ENCODE results near the gene CACNA1E.

The CACNA1E gene

DNA sequence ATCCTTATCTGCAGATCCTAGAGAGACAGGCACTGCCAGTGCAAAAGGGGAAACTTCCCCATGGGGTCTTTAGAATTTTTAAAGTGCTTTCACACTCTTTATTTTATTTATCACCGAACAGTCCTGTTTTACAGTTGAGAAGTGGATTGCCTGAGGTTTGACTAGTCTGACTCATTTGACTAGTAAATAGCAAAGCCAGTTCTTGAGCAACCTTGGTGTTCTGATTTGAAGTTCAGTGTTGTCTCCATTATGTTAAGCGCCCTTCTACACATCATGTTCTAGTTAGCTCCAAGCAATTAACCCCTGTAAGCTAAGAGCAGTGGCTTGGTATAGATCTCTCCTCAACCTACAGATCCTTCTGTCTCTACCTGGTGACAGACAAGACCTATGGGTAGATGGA lies 262.9 kb downstream of the CACNA1E start:
- no peaks in the 10 kb centered on the region for H3K4me1 ChIP-seq (ENCODE audit: control insufficient read depth, low read depth, low read length)
- H3K23ac ChIP-seq (ENCODE audit: low read length): no peak overlapping the region
- H3K79me2 ChIP-seq (ENCODE audit: control insufficient read depth, insufficient read depth, low read length): no peaks in the 10 kb centered on the region
- no peak overlapping the region for H4K5ac ChIP-seq (ENCODE audit: low read length)
- no peak overlapping the region for H3K9ac ChIP-seq (ENCODE audit: low read length)
- no CpG with 5 or more reads among the region's 2 CpGs for WGBS (ENCODE audit: extremely low coverage, insufficient coverage, low lambda C conversion rate)
- H3K27me3 ChIP-seq (ENCODE audit: insufficient read depth, low read length, poor library complexity): no peaks in the 10 kb centered on the region
- DNase-seq: no peak
- H3K79me1 ChIP-seq (ENCODE audit: low read length): no peaks in the 10 kb centered on the region
- H3K18ac ChIP-seq (ENCODE audit: low read length): no peak overlapping the region
- no peak overlapping the region for H3K56ac ChIP-seq (ENCODE audit: low read length)
- H4K8ac ChIP-seq (ENCODE audit: low read depth, low read length): no peak overlapping the region
- no peak overlapping the region for H2BK5ac ChIP-seq (ENCODE audit: low read length)
- H2BK15ac ChIP-seq (replicated peaks; ENCODE audit: low read depth): no peak overlapping the region
- no peaks in the 10 kb centered on the region for H3K36me3 ChIP-seq (ENCODE audit: control insufficient read depth, insufficient read depth, low read length)
- no peak overlapping the region for H3K4me3 ChIP-seq (ENCODE audit: low read length)
- no peak overlapping the region for H3K4me2 ChIP-seq (ENCODE audit: low read length)
- H3K4ac ChIP-seq (ENCODE audit: low read depth, low read length): no peak overlapping the region
- no peak overlapping the region for H2AK5ac ChIP-seq (ENCODE audit: low read length)
- no peak overlapping the region for H2BK120ac ChIP-seq (ENCODE audit: low read depth, low read length)
- no peak overlapping the region for H3K27ac ChIP-seq (ENCODE audit: low read depth, low read length)

DNA sequence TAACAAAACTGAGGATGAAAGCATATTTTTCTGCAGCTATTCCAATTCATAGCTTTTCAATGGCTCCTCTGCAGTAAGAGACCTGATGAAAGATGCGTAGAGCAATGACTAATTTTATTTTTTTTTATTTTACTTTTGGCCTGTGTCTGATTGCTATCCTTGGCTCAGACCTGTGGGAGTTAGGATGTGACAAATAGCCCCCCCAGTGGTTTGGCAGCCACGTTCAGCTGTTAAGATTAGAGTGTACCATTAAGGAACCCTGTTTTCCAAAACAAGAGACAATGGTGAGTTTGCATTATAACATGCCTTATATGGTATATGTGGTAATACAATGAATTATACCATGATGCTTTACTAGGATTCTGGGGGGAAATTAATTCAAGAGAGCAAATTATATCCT lies 264.7 kb downstream of the CACNA1E start:
- WGBS (ENCODE audit: extremely low coverage, insufficient coverage, low lambda C conversion rate): no CpG with 5 or more reads among the region's 2 CpGs
- no peak overlapping the region for H3K27ac ChIP-seq (ENCODE audit: low read depth, low read length)
- no peak overlapping the region for H3K4me2 ChIP-seq (ENCODE audit: low read length)
- no peak overlapping the region for H3K4me3 ChIP-seq (ENCODE audit: low read length)
- no peak overlapping the region for H3K56ac ChIP-seq (ENCODE audit: low read length)
- no peaks in the 10 kb centered on the region for H3K79me2 ChIP-seq (ENCODE audit: control insufficient read depth, insufficient read depth, low read length)
- no peak overlapping the region for H2BK120ac ChIP-seq (ENCODE audit: low read depth, low read length)
- H4K8ac ChIP-seq (ENCODE audit: low read depth, low read length): no peak overlapping the region
- H3K18ac ChIP-seq (ENCODE audit: low read length): no peak overlapping the region
- H2BK5ac ChIP-seq (ENCODE audit: low read length): no peak overlapping the region
- H3K79me1 ChIP-seq (ENCODE audit: low read length): no peaks in the 10 kb centered on the region
- no peak overlapping the region for H3K4ac ChIP-seq (ENCODE audit: low read depth, low read length)
- H3K23ac ChIP-seq (ENCODE audit: low read length): no peak overlapping the region
- H3K36me3 ChIP-seq (ENCODE audit: control insufficient read depth, insufficient read depth, low read length): no peaks in the 10 kb centered on the region
- no peak overlapping the region for H4K5ac ChIP-seq (ENCODE audit: low read length)
- no peak overlapping the region for H3K9ac ChIP-seq (ENCODE audit: low read length)
- H3K27me3 ChIP-seq (ENCODE audit: insufficient read depth, low read length, poor library complexity): no peaks in the 10 kb centered on the region
- no peak overlapping the region for H2BK15ac ChIP-seq (replicated peaks; ENCODE audit: low read depth)
- no peak overlapping the region for H2AK5ac ChIP-seq (ENCODE audit: low read length)
- no peak for DNase-seq
- H3K4me1 ChIP-seq (ENCODE audit: control insufficient read depth, low read depth, low read length): no peaks in the 10 kb centered on the region

DNA sequence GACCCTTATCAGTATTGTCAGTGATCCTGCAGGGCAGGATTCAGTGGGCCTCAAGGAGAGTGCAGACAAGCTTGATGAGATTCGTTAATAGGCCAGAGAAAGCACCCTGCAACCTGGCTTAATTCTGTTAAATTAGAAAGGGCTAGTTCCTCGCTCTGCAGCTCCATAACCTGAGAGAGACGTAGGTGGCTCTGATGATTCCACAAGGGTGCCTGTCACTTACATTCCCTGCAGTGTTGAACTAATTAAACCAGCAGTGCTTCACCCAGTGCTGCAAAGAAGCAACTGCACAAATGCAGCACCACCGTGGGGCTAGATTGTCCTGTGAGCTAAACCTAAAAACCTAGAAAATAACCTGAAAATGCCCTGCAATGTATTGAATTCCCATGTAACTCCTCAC lies 270.8 kb downstream of the CACNA1E start:
- Histone ChIP-seq H4K5ac (ENCODE audit: low read length) (no peak overlapping the region), H3K4me2 (ENCODE audit: low read length) (no peak overlapping the region), H2AK5ac (ENCODE audit: low read length) (no peak overlapping the region), H3K4me3 (ENCODE audit: low read length) (no peak overlapping the region), H4K8ac (ENCODE audit: low read depth, low read length) (no peak overlapping the region), H2BK5ac (ENCODE audit: low read length) (no peak overlapping the region), H3K23ac (ENCODE audit: low read length) (no peak overlapping the region), H3K36me3 (ENCODE audit: control insufficient read depth, insufficient read depth, low read length) (no peaks in the 10 kb centered on the region), H3K79me2 (ENCODE audit: control insufficient read depth, insufficient read depth, low read length) (no peaks in the 10 kb centered on the region), H3K9ac (ENCODE audit: low read length) (no peak overlapping the region), H3K27me3 (ENCODE audit: insufficient read depth, low read length, poor library complexity) (no peaks in the 10 kb centered on the region), H2BK15ac (replicated peaks; ENCODE audit: low read depth) (no peak overlapping the region), H3K27ac (ENCODE audit: low read depth, low read length) (no peak overlapping the region), H3K18ac (ENCODE audit: low read length) (no peak overlapping the region), H3K56ac (ENCODE audit: low read length) (no peak overlapping the region), H3K79me1 (ENCODE audit: low read length) (no peaks in the 10 kb centered on the region), H3K4ac (ENCODE audit: low read depth, low read length) (no peak overlapping the region), H2BK120ac (ENCODE audit: low read depth, low read length) (no peak overlapping the region), H3K4me1 (ENCODE audit: control insufficient read depth, low read depth, low read length) (no peaks in the 10 kb centered on the region)
- DNase-seq: no peak
- no CpG with 5 or more reads among the region's 4 CpGs for WGBS (ENCODE audit: extremely low coverage, insufficient coverage, low lambda C conversion rate)

DNA sequence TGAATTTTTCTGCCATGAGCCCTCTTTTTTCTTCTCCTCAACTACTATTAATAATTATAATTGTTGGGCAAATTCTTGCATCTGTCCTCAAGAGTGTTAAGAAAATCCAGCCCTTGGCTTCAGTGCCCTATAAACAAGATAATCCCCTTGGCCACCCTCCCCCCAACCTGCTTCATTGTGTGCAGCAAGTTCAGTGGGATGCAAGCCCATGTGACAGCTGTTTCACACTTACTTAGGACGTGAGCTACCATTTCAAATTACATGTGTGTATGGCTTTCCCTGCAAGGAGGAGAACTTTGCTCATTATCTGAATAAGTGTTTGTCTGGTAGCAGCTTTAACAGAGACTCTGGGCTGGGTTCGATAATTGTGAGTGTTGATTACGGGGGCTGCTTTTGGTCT lies 276.2 kb downstream of the CACNA1E start:
- Histone ChIP-seq H2AK5ac (ENCODE audit: low read length) (no peak overlapping the region), H3K4me1 (ENCODE audit: control insufficient read depth, low read depth, low read length) (no peaks in the 10 kb centered on the region), H4K8ac (ENCODE audit: low read depth, low read length) (no peak overlapping the region), H3K79me2 (ENCODE audit: control insufficient read depth, insufficient read depth, low read length) (no peaks in the 10 kb centered on the region), H3K4me2 (ENCODE audit: low read length) (no peak overlapping the region), H3K23ac (ENCODE audit: low read length) (no peak overlapping the region), H2BK15ac (replicated peaks; ENCODE audit: low read depth) (no peak overlapping the region), H3K36me3 (ENCODE audit: control insufficient read depth, insufficient read depth, low read length) (no peaks in the 10 kb centered on the region), H3K56ac (ENCODE audit: low read length) (no peak overlapping the region), H3K4ac (ENCODE audit: low read depth, low read length) (no peak overlapping the region), H4K5ac (ENCODE audit: low read length) (no peak overlapping the region), H2BK5ac (ENCODE audit: low read length) (no peak overlapping the region), H3K9ac (ENCODE audit: low read length) (no peak overlapping the region), H2BK120ac (ENCODE audit: low read depth, low read length) (no peak overlapping the region), H3K4me3 (ENCODE audit: low read length) (no peak overlapping the region), H3K18ac (ENCODE audit: low read length) (no peak overlapping the region), H3K27me3 (ENCODE audit: insufficient read depth, low read length, poor library complexity) (no peaks in the 10 kb centered on the region), H3K27ac (ENCODE audit: low read depth, low read length) (no peak overlapping the region), H3K79me1 (ENCODE audit: low read length) (no peaks in the 10 kb centered on the region)
- no peak for DNase-seq
- whole genome bisulfite sequencing (ENCODE audit: extremely low coverage, insufficient coverage, low lambda C conversion rate): no CpG with 5 or more reads among the region's 3 CpGs

DNA sequence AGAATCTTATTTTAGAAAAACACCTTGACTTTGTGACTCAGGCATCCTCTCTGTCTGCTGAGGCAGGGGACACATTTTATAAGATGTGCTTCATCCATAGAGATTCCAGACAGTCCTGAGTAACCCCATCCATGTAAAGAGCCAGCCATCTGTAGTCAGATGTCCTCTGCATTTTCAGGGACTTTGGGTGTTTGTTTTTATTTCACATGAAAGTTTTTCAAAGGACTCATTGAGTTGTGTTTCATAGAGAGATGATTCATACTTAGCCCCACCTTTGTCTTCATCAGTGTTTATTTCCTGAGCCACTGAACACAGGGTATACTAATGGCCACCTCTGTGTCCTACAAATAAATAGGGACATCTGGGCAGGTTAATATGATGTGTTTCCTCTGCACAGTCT lies 280.4 kb downstream of the CACNA1E start:
- no peak overlapping the region for H3K4ac ChIP-seq (ENCODE audit: low read depth, low read length)
- no peak overlapping the region for H3K9ac ChIP-seq (ENCODE audit: low read length)
- H3K23ac ChIP-seq (ENCODE audit: low read length): no peak overlapping the region
- no peaks in the 10 kb centered on the region for H3K27me3 ChIP-seq (ENCODE audit: insufficient read depth, low read length, poor library complexity)
- no peak overlapping the region for H2AK5ac ChIP-seq (ENCODE audit: low read length)
- H3K27ac ChIP-seq (ENCODE audit: low read depth, low read length): no peak overlapping the region
- H2BK5ac ChIP-seq (ENCODE audit: low read length): no peak overlapping the region
- no peak overlapping the region for H3K56ac ChIP-seq (ENCODE audit: low read length)
- H4K5ac ChIP-seq (ENCODE audit: low read length): no peak overlapping the region
- H3K18ac ChIP-seq (ENCODE audit: low read length): no peak overlapping the region
- no peak overlapping the region for H2BK120ac ChIP-seq (ENCODE audit: low read depth, low read length)
- no peak for DNase-seq
- H3K4me3 ChIP-seq (ENCODE audit: low read length): no peak overlapping the region
- H3K36me3 ChIP-seq (ENCODE audit: control insufficient read depth, insufficient read depth, low read length): no peaks in the 10 kb centered on the region
- H3K4me2 ChIP-seq (ENCODE audit: low read length): no peak overlapping the region
- H3K4me1 ChIP-seq (ENCODE audit: control insufficient read depth, low read depth, low read length): no peaks in the 10 kb centered on the region
- H2BK15ac ChIP-seq (replicated peaks; ENCODE audit: low read depth): no peak overlapping the region
- no peak overlapping the region for H4K8ac ChIP-seq (ENCODE audit: low read depth, low read length)
- no peaks in the 10 kb centered on the region for H3K79me2 ChIP-seq (ENCODE audit: control insufficient read depth, insufficient read depth, low read length)
- no peaks in the 10 kb centered on the region for H3K79me1 ChIP-seq (ENCODE audit: low read length)

DNA sequence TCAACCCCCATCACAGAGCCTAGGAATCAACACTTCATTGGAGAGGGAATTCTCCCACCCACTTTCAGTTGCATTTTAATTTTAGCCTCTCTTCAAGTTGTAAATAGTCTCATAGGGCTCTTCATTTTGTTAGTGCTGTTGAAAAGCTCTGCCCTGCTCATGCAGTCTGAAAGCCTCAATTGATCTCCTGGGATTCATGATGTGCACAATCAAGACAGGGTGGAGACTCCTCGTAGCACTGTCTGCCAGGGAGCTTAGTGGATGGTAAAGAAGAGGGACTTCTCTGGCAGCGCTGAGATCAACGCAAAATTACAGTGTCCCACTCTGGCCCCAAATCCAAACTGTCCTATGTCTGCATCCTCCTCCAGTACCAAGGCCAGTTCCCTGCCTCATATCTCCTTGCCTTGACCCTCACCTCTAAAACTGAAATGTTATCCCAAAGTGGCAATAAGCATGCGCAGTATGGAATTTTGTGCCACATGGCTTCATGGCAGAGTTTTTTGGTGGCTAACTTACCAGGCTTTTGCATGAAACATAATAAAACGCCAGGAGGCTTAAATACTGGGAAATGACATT lies 282.2 kb downstream of the CACNA1E start:
- Histone ChIP-seq H2BK120ac (ENCODE audit: low read depth, low read length) (no peak overlapping the region), H3K4ac (ENCODE audit: low read depth, low read length) (no peak overlapping the region), H3K79me1 (ENCODE audit: low read length) (no peaks in the 10 kb centered on the region), H3K27ac (ENCODE audit: low read depth, low read length) (no peak overlapping the region), H3K4me3 (ENCODE audit: low read length) (no peak overlapping the region), H2BK15ac (replicated peaks; ENCODE audit: low read depth) (no peak overlapping the region), H3K56ac (ENCODE audit: low read length) (no peak overlapping the region), H4K5ac (ENCODE audit: low read length) (no peak overlapping the region), H3K4me2 (ENCODE audit: low read length) (no peak overlapping the region), H2AK5ac (ENCODE audit: low read length) (no peak overlapping the region), H3K27me3 (ENCODE audit: insufficient read depth, low read length, poor library complexity) (no peaks in the 10 kb centered on the region), H3K4me1 (ENCODE audit: control insufficient read depth, low read depth, low read length) (no peaks in the 10 kb centered on the region), H3K9ac (ENCODE audit: low read length) (no peak overlapping the region), H3K79me2 (ENCODE audit: control insufficient read depth, insufficient read depth, low read length) (no peaks in the 10 kb centered on the region), H3K36me3 (ENCODE audit: control insufficient read depth, insufficient read depth, low read length) (no peaks in the 10 kb centered on the region), H3K23ac (ENCODE audit: low read length) (no peak overlapping the region), H2BK5ac (ENCODE audit: low read length) (no peak overlapping the region), H4K8ac (ENCODE audit: low read depth, low read length) (no peak overlapping the region), H3K18ac (ENCODE audit: low read length) (no peak overlapping the region)
- DNase-seq: no peak
- no CpG with 5 or more reads among the region's 5 CpGs for WGBS (ENCODE audit: extremely low coverage, insufficient coverage, low lambda C conversion rate)
